Endothelial cell of umbilical vein (primary cell): ENCODE results near the gene MAGI3.

Source experiments
- EZH2 ChIP-seq: IDR thresholded peaks from 2 replicates; pipeline ENCODE4 v1.6.1; 2012; ENCODE audit warnings: borderline replicate concordance, low read depth, mild to moderate bottlenecking, moderate library complexity, low read length, inconsistent platforms; ENCODE audit not compliant: severe bottlenecking
- FOS ChIP-seq: IDR thresholded peaks from 2 replicates; pipeline ENCODE4 v1.6.1; 2011; ENCODE audit warnings: mild to moderate bottlenecking, low read length, moderate library complexity, borderline replicate concordance; ENCODE audit not compliant: insufficient read depth
- MYC ChIP-seq: IDR thresholded peaks from one replicate; pipeline ENCODE4 v1.6.1; 2011; ENCODE audit warnings: mild to moderate bottlenecking, low read depth, low read length
- POLR2A ChIP-seq: IDR thresholded peaks from 2 replicates; pipeline ENCODE4 v1.6.1; 2012; ENCODE audit warnings: low read depth, mild to moderate bottlenecking, control low read depth, low read length
- POLR2AphosphoS5 ChIP-seq: IDR thresholded peaks from 2 replicates; pipeline ENCODE4 v1.6.1; 2012; ENCODE audit warnings: low read depth, mild to moderate bottlenecking, control low read depth, low read length, moderate library complexity; ENCODE audit not compliant: insufficient read depth
- TF ChIP-seq, protein P1 (sequence below), 2 donors: IDR thresholded peaks; 1 replicate in 1 of 2; 2 replicates in 1 of 2; pipeline ENCODE4 v1.5.1; 2011; ENCODE audit warnings: low read length in 2 of 2, mild to moderate bottlenecking in 2 of 2, moderate library complexity in 2 of 2, control low read depth in 1 of 2, inconsistent platforms in 1 of 2, low read depth in 1 of 2; ENCODE audit not compliant: insufficient read depth in 1 of 2; ENCODE audit errors: extremely low read depth in 1 of 2

DNA sequence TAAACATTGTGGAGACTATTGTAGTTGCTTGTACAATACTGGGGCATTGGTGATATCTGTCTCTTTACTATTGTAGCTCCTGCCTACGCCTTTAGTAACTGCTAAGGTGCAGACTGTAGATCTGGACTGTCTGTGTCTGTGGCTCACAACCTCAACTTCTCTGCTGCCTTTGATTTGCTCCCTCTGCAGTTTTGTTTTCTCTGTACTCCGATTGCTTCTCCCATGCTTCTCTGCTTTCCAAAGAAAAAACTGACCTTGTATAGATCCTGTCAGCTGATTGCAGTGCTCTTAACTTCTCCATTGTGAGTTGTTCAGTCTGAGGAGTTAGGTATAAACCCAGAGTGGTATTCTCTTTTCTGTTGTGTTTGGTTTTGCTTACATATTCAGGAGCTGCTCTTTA, 15.3 kb downstream of the MAGI3 start:
- TF ChIP-seq, protein P1, sequence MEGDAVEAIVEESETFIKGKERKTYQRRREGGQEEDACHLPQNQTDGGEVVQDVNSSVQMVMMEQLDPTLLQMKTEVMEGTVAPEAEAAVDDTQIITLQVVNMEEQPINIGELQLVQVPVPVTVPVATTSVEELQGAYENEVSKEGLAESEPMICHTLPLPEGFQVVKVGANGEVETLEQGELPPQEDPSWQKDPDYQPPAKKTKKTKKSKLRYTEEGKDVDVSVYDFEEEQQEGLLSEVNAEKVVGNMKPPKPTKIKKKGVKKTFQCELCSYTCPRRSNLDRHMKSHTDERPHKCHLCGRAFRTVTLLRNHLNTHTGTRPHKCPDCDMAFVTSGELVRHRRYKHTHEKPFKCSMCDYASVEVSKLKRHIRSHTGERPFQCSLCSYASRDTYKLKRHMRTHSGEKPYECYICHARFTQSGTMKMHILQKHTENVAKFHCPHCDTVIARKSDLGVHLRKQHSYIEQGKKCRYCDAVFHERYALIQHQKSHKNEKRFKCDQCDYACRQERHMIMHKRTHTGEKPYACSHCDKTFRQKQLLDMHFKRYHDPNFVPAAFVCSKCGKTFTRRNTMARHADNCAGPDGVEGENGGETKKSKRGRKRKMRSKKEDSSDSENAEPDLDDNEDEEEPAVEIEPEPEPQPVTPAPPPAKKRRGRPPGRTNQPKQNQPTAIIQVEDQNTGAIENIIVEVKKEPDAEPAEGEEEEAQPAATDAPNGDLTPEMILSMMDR (IDR thresholded peaks at IDR 0.05; ENCODE audit: extremely low read depth in 1 of 2, insufficient read depth in 1 of 2, low read depth in 1 of 2, low read length in 2 of 2), result no peak
- TF ChIP-seq FOS, result no peak
- no peak for TF ChIP-seq POLR2A
- no peak for TF ChIP-seq POLR2AphosphoS5
- TF ChIP-seq EZH2, result no peak
- TF ChIP-seq MYC, result no peak
